ENCODE results near the gene IL2RA. TPM values are rescaled to one million over a fixed set of nuclear protein-coding genes. Genes with fewer than 3 reads are reported as not detected.

IL2RA gene
- polyA plus RNA-seq, 3 donors, result 0.06 TPM; not detected in 2

DNA sequence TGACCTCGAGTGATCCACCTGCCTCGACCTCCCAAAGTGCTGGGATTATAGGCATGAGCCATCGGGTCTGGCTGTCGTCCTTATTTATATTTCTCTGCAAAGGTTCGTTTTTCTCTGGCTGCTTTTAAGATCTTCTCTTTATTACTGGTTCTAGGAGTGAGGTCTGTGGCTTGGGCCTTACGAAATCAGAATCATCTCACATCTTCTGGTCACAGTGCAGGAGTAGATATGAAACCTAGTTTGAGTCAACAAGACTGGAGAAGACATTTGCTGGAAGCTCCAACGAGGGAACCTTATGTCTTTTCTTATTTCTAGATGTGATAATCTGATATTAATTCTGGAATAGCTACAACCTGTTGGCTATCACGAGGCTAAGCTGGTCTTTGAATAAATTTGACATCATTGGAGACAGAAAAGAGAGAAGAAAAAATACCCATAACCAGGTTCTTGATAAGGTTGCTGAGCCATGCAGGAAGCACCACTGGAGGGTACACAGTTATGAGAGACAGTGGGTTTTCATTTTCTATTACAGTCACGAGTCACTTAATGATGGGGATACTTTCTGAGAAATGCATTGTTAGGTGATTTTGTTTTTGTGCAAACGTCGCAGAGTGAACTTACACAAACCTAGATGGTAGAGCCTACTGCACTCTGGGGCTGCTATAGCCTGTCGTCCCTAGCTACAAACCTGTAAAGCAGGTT is 59.2 kb downstream of the IL2RA start:
- no peak overlapping the region for H3K27ac Mint-ChIP-seq
- H3K4me1 Mint-ChIP-seq, result no peaks in the 10 kb centered on the region
- H3K36me3 Mint-ChIP-seq, result no peaks in the 10 kb centered on the region

DNA sequence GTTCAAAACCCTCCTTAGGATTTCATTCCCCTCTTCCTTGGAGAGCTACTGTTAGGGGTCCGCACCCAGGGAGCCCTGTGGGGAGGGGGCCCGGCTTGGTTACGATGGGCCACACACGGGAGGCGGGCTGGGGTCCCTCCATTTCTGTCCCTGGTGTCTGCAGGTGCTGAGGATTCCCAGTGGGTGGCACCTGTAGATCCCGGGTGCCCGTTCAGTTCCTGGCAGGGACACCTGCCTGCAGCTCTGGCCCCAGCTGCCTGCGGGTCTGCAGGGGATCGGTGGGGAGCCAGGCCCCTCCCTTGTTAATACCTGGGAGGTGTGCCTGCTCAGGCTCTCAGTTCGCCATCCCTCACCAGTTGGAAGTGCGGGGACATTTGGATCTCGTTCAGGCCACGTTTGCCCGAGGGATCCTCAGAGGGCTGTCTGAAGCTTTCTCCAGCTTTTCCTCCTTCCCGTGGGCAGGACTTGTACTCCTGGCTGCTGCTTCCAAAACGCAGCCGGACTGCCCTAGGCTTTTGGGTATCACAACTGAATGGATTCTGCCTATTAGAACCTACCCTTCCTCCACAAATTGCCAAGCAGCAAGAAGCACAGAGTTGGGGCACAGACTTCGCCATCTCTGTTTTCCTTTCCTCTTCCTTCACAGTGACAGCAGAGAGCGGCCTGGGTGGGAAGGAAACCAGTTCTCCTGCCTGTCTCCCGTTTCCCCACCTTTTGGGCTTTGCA is 62.6 kb downstream of the IL2RA start:
- H3K36me3 Mint-ChIP-seq, result no peaks in the 10 kb centered on the region
- Histone ChIP-seq H3K36me3 (replicated peaks in 1 of 2; ENCODE audit: control insufficient read depth in 1 of 2, insufficient read depth in 2 of 2, low read length in 2 of 2) (no peaks in the 10 kb centered on the region), H3K79me2 (ENCODE audit: insufficient read depth, low read length) (no peaks in the 10 kb centered on the region), H3K9ac (ENCODE audit: insufficient read depth, low read length, poor library complexity, severe bottlenecking) (no peak overlapping the region), H4K20me1 (ENCODE audit: insufficient read depth, low read length) (no peaks in the 10 kb centered on the region), H3K4me2 (replicated peaks; ENCODE audit: extremely low read depth, low read length, poor library complexity, severe bottlenecking) (no peak overlapping the region), H2AFZ (ENCODE audit: insufficient read depth, low read depth, low read length, poor library complexity, severe bottlenecking) (no peak overlapping the region), H3K27ac (ENCODE audit: low read depth in 1 of 2, low read length in 2 of 2) (no peak overlapping the region), H3K9me3 (replicated peaks in 1 of 2; ENCODE audit: control insufficient read depth in 1 of 2, insufficient read depth in 1 of 2, low read length in 2 of 2) (no peaks in the 10 kb centered on the region), H3K4me1 (ENCODE audit: control insufficient read depth in 1 of 2, insufficient read depth in 2 of 2, low read length in 2 of 2) (no peaks in the 10 kb centered on the region), H3K4me3 (replicated peaks in 1 of 3; ENCODE audit: low read depth in 2 of 3, low read length in 3 of 3) (no peak overlapping the region), H3K27me3 (ENCODE audit: control insufficient read depth in 2 of 2, insufficient read depth in 2 of 2, low read length in 2 of 2) (no peaks in the 10 kb centered on the region)
- H3K4me1 Mint-ChIP-seq, result no peaks in the 10 kb centered on the region
- intact Hi-C loops (cut with micrococcal nuclease), result no loop called here
- no peak for DNase-seq
- H3K4me3 Mint-ChIP-seq, result peak overlapping the region in 1 of 2 donors; percentile 21
- H3K27ac Mint-ChIP-seq, result no peak overlapping the region
- peaks cover 3 to 11% (median 4%) of the 10 kb centered on the region in 3 donors for H3K27me3 Mint-ChIP-seq (ENCODE audit: low read depth in 3 of 3)
- TF ChIP-seq, protein P1, sequence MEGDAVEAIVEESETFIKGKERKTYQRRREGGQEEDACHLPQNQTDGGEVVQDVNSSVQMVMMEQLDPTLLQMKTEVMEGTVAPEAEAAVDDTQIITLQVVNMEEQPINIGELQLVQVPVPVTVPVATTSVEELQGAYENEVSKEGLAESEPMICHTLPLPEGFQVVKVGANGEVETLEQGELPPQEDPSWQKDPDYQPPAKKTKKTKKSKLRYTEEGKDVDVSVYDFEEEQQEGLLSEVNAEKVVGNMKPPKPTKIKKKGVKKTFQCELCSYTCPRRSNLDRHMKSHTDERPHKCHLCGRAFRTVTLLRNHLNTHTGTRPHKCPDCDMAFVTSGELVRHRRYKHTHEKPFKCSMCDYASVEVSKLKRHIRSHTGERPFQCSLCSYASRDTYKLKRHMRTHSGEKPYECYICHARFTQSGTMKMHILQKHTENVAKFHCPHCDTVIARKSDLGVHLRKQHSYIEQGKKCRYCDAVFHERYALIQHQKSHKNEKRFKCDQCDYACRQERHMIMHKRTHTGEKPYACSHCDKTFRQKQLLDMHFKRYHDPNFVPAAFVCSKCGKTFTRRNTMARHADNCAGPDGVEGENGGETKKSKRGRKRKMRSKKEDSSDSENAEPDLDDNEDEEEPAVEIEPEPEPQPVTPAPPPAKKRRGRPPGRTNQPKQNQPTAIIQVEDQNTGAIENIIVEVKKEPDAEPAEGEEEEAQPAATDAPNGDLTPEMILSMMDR (IDR thresholded peaks at IDR 0.05), result no peak
- H3K9me3 Mint-ChIP-seq, result no peaks in the 10 kb centered on the region
- WGBS (ENCODE audit: insufficient coverage), result 91% methylated on average over 19 of the region's 20 CpGs

More for the DNA sequence above, 59.2 kb downstream of the IL2RA start:
- no peak for DNase-seq
- no peaks in the 10 kb centered on the region for H4K20me1 ChIP-seq (ENCODE audit: insufficient read depth, low read length)
- H3K4me3 ChIP-seq (replicated peaks in 1 of 3; ENCODE audit: low read depth in 2 of 3, low read length in 3 of 3), result no peak overlapping the region
- peaks cover 4% of the 10 kb centered on the region in 2 donors for H3K9me3 ChIP-seq (replicated peaks in 1 of 2; ENCODE audit: control insufficient read depth in 1 of 2, insufficient read depth in 1 of 2, low read length in 2 of 2)
- H3K79me2 ChIP-seq (ENCODE audit: insufficient read depth, low read length), result no peaks in the 10 kb centered on the region
- no peaks in the 10 kb centered on the region for H3K36me3 ChIP-seq (replicated peaks in 1 of 2; ENCODE audit: control insufficient read depth in 1 of 2, insufficient read depth in 2 of 2, low read length in 2 of 2)
- intact Hi-C loops (cut with micrococcal nuclease), result no loop called here
- Mint-ChIP-seq H3K4me3 (no peak overlapping the region), H3K9me3 (peaks cover under 1 to 12% (median 4%) of the 10 kb centered on the region in 7 donors), H3K27me3 (ENCODE audit: low read depth in 3 of 3) (peaks cover 3 to 12% (median 5%) of the 10 kb centered on the region in 3 donors)
- TF ChIP-seq, protein P1 (IDR thresholded peaks at IDR 0.05), result no peak
- no peak overlapping the region for H3K9ac ChIP-seq (ENCODE audit: insufficient read depth, low read length, poor library complexity, severe bottlenecking)
- no peak overlapping the region for H3K4me2 ChIP-seq (replicated peaks; ENCODE audit: extremely low read depth, low read length, poor library complexity, severe bottlenecking)
- H3K27me3 ChIP-seq (ENCODE audit: control insufficient read depth in 2 of 2, insufficient read depth in 2 of 2, low read length in 2 of 2), result no peaks in the 10 kb centered on the region
- H2AFZ ChIP-seq (ENCODE audit: insufficient read depth, low read depth, low read length, poor library complexity, severe bottlenecking), result no peak overlapping the region
- no peak overlapping the region for H3K27ac ChIP-seq (ENCODE audit: low read depth in 1 of 2, low read length in 2 of 2)
- 71% methylated on average over 4 of the region's 12 CpGs for WGBS (ENCODE audit: insufficient coverage)
- H3K4me1 ChIP-seq (ENCODE audit: control insufficient read depth in 1 of 2, insufficient read depth in 2 of 2, low read length in 2 of 2), result no peaks in the 10 kb centered on the region
